ENCODE results near the gene NOTCH3.

NOTCH3 gene

GRCh38 chr19:15244106-15244803 is 43.5 kb upstream of the NOTCH3 start:
- Histone ChIP-seq H3K36me3 (ENCODE audit: control insufficient read depth, low read depth, low read length) (peaks cover 68% of the 10 kb centered on the region), H3K27ac (ENCODE audit: low read length) (no peak overlapping the region), H3K9me3 (ENCODE audit: control insufficient read depth, low read depth, low read length) (no peaks in the 10 kb centered on the region), H3K9ac (ENCODE audit: low read length) (no peak overlapping the region), H3K4me1 (ENCODE audit: control insufficient read depth, low read depth, low read length) (no peaks in the 10 kb centered on the region), H3K4me3 (ENCODE audit: low read length) (no peak overlapping the region), H3K27me3 (ENCODE audit: control insufficient read depth, insufficient read depth, low read length) (no peaks in the 10 kb centered on the region)

- no peak overlapping the region for H3K27ac ChIP-seq (ENCODE audit: low read length)
- H3K4me3 ChIP-seq (ENCODE audit: low read length) = no peak overlapping the region
- H3K4me1 ChIP-seq (ENCODE audit: control insufficient read depth, low read depth, low read length) = no peaks in the 10 kb centered on the region
- no peaks in the 10 kb centered on the region for H3K9me3 ChIP-seq (ENCODE audit: control insufficient read depth, low read depth, low read length)
- no peak overlapping the region for H3K9ac ChIP-seq (ENCODE audit: low read length)
- H3K27me3 ChIP-seq (ENCODE audit: control insufficient read depth, insufficient read depth, low read length) = no peaks in the 10 kb centered on the region
- peaks cover 68% of the 10 kb centered on the region for H3K36me3 ChIP-seq (ENCODE audit: control insufficient read depth, low read depth, low read length)
These were observed 42.6 kb upstream of the NOTCH3 start for GRCh38 chr19:15243236-15243957.

GRCh38 chr19:15241259-15241910 is 40.6 kb upstream of the NOTCH3 start:
- Histone ChIP-seq H3K9ac (ENCODE audit: low read length) (no peak overlapping the region), H3K27ac (ENCODE audit: low read length) (no peak overlapping the region), H3K36me3 (ENCODE audit: control insufficient read depth, low read depth, low read length) (peaks cover 74% of the 10 kb centered on the region)

GRCh38 chr19:15240515-15240914 is 39.7 kb upstream of the NOTCH3 start:
- H3K9me3 ChIP-seq (ENCODE audit: control insufficient read depth, low read depth, low read length) = no peaks in the 10 kb centered on the region
- no peaks in the 10 kb centered on the region for H3K4me1 ChIP-seq (ENCODE audit: control insufficient read depth, low read depth, low read length)
- H3K27me3 ChIP-seq (ENCODE audit: control insufficient read depth, insufficient read depth, low read length) = no peaks in the 10 kb centered on the region
- no peak overlapping the region for H3K9ac ChIP-seq (ENCODE audit: low read length)
- H3K36me3 ChIP-seq (ENCODE audit: control insufficient read depth, low read depth, low read length) = peaks cover 81% of the 10 kb centered on the region
- H3K4me3 ChIP-seq (ENCODE audit: low read length) = no peak overlapping the region
- H3K27ac ChIP-seq (ENCODE audit: low read length) = no peak overlapping the region

More at GRCh38 chr19:15241259-15241910, 40.6 kb upstream of the NOTCH3 start:
- H3K9me3 ChIP-seq (ENCODE audit: control insufficient read depth, low read depth, low read length) = no peaks in the 10 kb centered on the region
- no peaks in the 10 kb centered on the region for H3K4me1 ChIP-seq (ENCODE audit: control insufficient read depth, low read depth, low read length)
- H3K27me3 ChIP-seq (ENCODE audit: control insufficient read depth, insufficient read depth, low read length) = no peaks in the 10 kb centered on the region
- no peak overlapping the region for H3K4me3 ChIP-seq (ENCODE audit: low read length)

- Histone ChIP-seq H3K9me3 (ENCODE audit: control insufficient read depth, low read depth, low read length) (no peaks in the 10 kb centered on the region), H3K36me3 (ENCODE audit: control insufficient read depth, low read depth, low read length) (peaks cover 71% of the 10 kb centered on the region), H3K27ac (ENCODE audit: low read length) (no peak overlapping the region), H3K9ac (ENCODE audit: low read length) (no peak overlapping the region), H3K27me3 (ENCODE audit: control insufficient read depth, insufficient read depth, low read length) (no peaks in the 10 kb centered on the region), H3K4me1 (ENCODE audit: control insufficient read depth, low read depth, low read length) (no peaks in the 10 kb centered on the region), H3K4me3 (ENCODE audit: low read length) (no peak overlapping the region)
These were observed 38.6 kb upstream of the NOTCH3 start for GRCh38 chr19:15239337-15239949.

GRCh38 chr19:15238639-15239155 is 37.9 kb upstream of the NOTCH3 start:
- H3K27me3 ChIP-seq (ENCODE audit: control insufficient read depth, insufficient read depth, low read length) = no peaks in the 10 kb centered on the region
- no peak overlapping the region for H3K27ac ChIP-seq (ENCODE audit: low read length)
- peaks cover 67% of the 10 kb centered on the region for H3K36me3 ChIP-seq (ENCODE audit: control insufficient read depth, low read depth, low read length)

GRCh38 chr19:15237759-15238638 is 37.2 kb upstream of the NOTCH3 start:
- H3K36me3 ChIP-seq (ENCODE audit: control insufficient read depth, low read depth, low read length) = peaks cover 64% of the 10 kb centered on the region
- H3K9me3 ChIP-seq (ENCODE audit: control insufficient read depth, low read depth, low read length) = no peaks in the 10 kb centered on the region
- no peak overlapping the region for H3K4me3 ChIP-seq (ENCODE audit: low read length)
- H3K27ac ChIP-seq (ENCODE audit: low read length) = no peak overlapping the region
- H3K27me3 ChIP-seq (ENCODE audit: control insufficient read depth, insufficient read depth, low read length) = no peaks in the 10 kb centered on the region
- no peak overlapping the region for H3K9ac ChIP-seq (ENCODE audit: low read length)
- H3K4me1 ChIP-seq (ENCODE audit: control insufficient read depth, low read depth, low read length) = no peaks in the 10 kb centered on the region

More at GRCh38 chr19:15238639-15239155, 37.9 kb upstream of the NOTCH3 start:
- Histone ChIP-seq H3K4me1 (ENCODE audit: control insufficient read depth, low read depth, low read length) (no peaks in the 10 kb centered on the region), H3K9me3 (ENCODE audit: control insufficient read depth, low read depth, low read length) (no peaks in the 10 kb centered on the region), H3K9ac (ENCODE audit: low read length) (no peak overlapping the region), H3K4me3 (ENCODE audit: low read length) (no peak overlapping the region)

GRCh38 chr19:15236886-15237285 is 36.1 kb upstream of the NOTCH3 start:
- Histone ChIP-seq H3K36me3 (ENCODE audit: control insufficient read depth, low read depth, low read length) (peaks cover 56% of the 10 kb centered on the region), H3K27me3 (ENCODE audit: control insufficient read depth, insufficient read depth, low read length) (peaks cover 3% of the 10 kb centered on the region), H3K9ac (ENCODE audit: low read length) (no peak overlapping the region), H3K27ac (ENCODE audit: low read length) (no peak overlapping the region), H3K4me3 (ENCODE audit: low read length) (no peak overlapping the region), H3K4me1 (ENCODE audit: control insufficient read depth, low read depth, low read length) (no peaks in the 10 kb centered on the region), H3K9me3 (ENCODE audit: control insufficient read depth, low read depth, low read length) (no peaks in the 10 kb centered on the region)

GRCh38 chr19:15235781-15236180 is 35.0 kb upstream of the NOTCH3 start:
- Histone ChIP-seq H3K9me3 (ENCODE audit: control insufficient read depth, low read depth, low read length) (no peaks in the 10 kb centered on the region), H3K27me3 (ENCODE audit: control insufficient read depth, insufficient read depth, low read length) (peaks cover 3% of the 10 kb centered on the region), H3K36me3 (ENCODE audit: control insufficient read depth, low read depth, low read length) (peaks cover 49% of the 10 kb centered on the region), H3K4me3 (ENCODE audit: low read length) (no peak overlapping the region), H3K9ac (ENCODE audit: low read length) (no peak overlapping the region), H3K27ac (ENCODE audit: low read length) (no peak overlapping the region), H3K4me1 (ENCODE audit: control insufficient read depth, low read depth, low read length) (peaks cover 5% of the 10 kb centered on the region)

- Histone ChIP-seq H3K4me1 (ENCODE audit: control insufficient read depth, low read depth, low read length) (peaks cover 5% of the 10 kb centered on the region), H3K4me3 (ENCODE audit: low read length) (no peak overlapping the region), H3K27ac (ENCODE audit: low read length) (no peak overlapping the region), H3K9ac (ENCODE audit: low read length) (no peak overlapping the region), H3K36me3 (ENCODE audit: control insufficient read depth, low read depth, low read length) (peaks cover 37% of the 10 kb centered on the region), H3K9me3 (ENCODE audit: control insufficient read depth, low read depth, low read length) (no peaks in the 10 kb centered on the region), H3K27me3 (ENCODE audit: control insufficient read depth, insufficient read depth, low read length) (peaks cover 3% of the 10 kb centered on the region)
These were observed 33.8 kb upstream of the NOTCH3 start for GRCh38 chr19:15234431-15235130.

All from iPS-18a (cell line).